Panc1 (cell line): ENCODE results near the gene DMGDH. TPM values are rescaled to one million over a fixed set of nuclear protein-coding genes. Genes with fewer than 3 reads are reported as not detected.
A peak's percentile ranks its signal among the peaks of the same experiment; 100 is the strongest.
"Not testable (repeated sequence)": the region's sequence is repeated elsewhere in the genome, so short reads cannot be mapped to it uniquely, and the experiment has no call there.

Source experiments
- ATAC-seq: fragments of 200-7000 bp; cut with Tn5 transposase; 2 replicates; pipeline ENCODE4 v1.9.1; 2020; ENCODE audit warnings: mild to moderate bottlenecking, moderate library complexity
- BruUV-seq: library from RNA; stranded (reverse); fragments of 400-500 nt; replicated peaks from 2 replicates; lab custom pipeline; 2021; lab: Mats Ljungman, UMichigan
- CTCF ChIA-PET: fragments of 300-600 bp; sonication (Branson Sonifier 250); formaldehyde crosslinking; loops from one replicate; lab custom pipeline; 2022; ENCODE audit warnings: antibody characterized with exemption; lab: Charles Lee
- POLR2A ChIA-PET: fragments of 300-600 bp; sonication (Branson Sonifier 250); formaldehyde crosslinking; loops from one replicate; lab custom pipeline; 2022; ENCODE audit warnings: antibody characterized with exemption; lab: Charles Lee
- DNase-seq: peaks from one replicate; pipeline ENCODE4 v3.0.0-alpha.2; 2010; ENCODE audit warnings: low read depth, low spot score
- H3K27ac ChIP-seq: 2 replicates; pipeline ENCODE4 v1.5.1; 2011; ENCODE audit warnings: mild to moderate bottlenecking, low read length, inconsistent platforms
- H3K27me3 ChIP-seq: fragments of 200-500 bp; sonication (Bioruptor generic); 2 replicates; pipeline ENCODE4 v1.6.0; 2014; ENCODE audit warnings: low read length, inconsistent platforms; ENCODE audit not compliant: control insufficient read depth, insufficient read depth
- H3K36me3 ChIP-seq: fragments of 200-500 bp; sonication (Bioruptor generic); 2 replicates; pipeline ENCODE4 v1.5.1; 2014; ENCODE audit warnings: inconsistent platforms, mild to moderate bottlenecking, low read length, moderate library complexity; ENCODE audit not compliant: control insufficient read depth, insufficient read depth
- H3K4me1 ChIP-seq: 2 replicates; pipeline ENCODE4 v1.5.1; 2011; ENCODE audit warnings: inconsistent platforms, mild to moderate bottlenecking, low read length, moderate library complexity; ENCODE audit not compliant: control insufficient read depth, insufficient read depth
- H3K4me3 ChIP-seq, 2 experiments: 2 replicates each; pipeline ENCODE4 v1.5.1; 2011 to 2012; ENCODE audit warnings: low read depth in 2 of 2, low read length in 2 of 2, mild to moderate bottlenecking in 2 of 2, inconsistent platforms in 1 of 2, moderate library complexity in 1 of 2
- H3K9me3 ChIP-seq: fragments of 200-500 bp; sonication (Bioruptor generic); 2 replicates; pipeline ENCODE4 v1.5.1; 2014; ENCODE audit warnings: low read depth, mild to moderate bottlenecking, inconsistent platforms, low read length, moderate library complexity; ENCODE audit not compliant: control insufficient read depth, insufficient read depth
- POLR2AphosphoS5 ChIP-seq: IDR thresholded peaks from 2 replicates; pipeline ENCODE4 v1.6.1; 2012; ENCODE audit warnings: mild to moderate bottlenecking, low read depth, low read length, moderate library complexity
- SIN3A ChIP-seq: IDR thresholded peaks from 2 replicates; pipeline ENCODE4 v1.6.1; 2012; ENCODE audit warnings: low read depth, mild to moderate bottlenecking, low read length, moderate library complexity, borderline replicate concordance; ENCODE audit not compliant: insufficient read depth
- TCF7L2 ChIP-seq: IDR thresholded peaks from 2 replicates; pipeline ENCODE4 v1.6.1; 2011; ENCODE audit warnings: mild to moderate bottlenecking, low read depth, low read length, inconsistent platforms
- in situ Hi-C: cut with HindIII; loops from 2 replicates; pipeline ENCODE4 v1.10.0; 2016; ENCODE audit warnings: low sequenced_read_pairs, low pct_unique_long_range_greater_than_20kb
- intact Hi-C: fragments of 100-400 bp; cut with micrococcal nuclease; formaldehyde crosslinking; loops from one replicate; pipeline ENCODE4 v1.10.0; 2022; ENCODE audit not compliant: unreplicated experiment
- total RNA-seq: library from RNA; stranded (reverse); gene quantifications from one replicate; pipeline ENCODE4 v1.2.1, GENCODE V29; 2021; ENCODE audit not compliant: unreplicated experiment
- TF ChIP-seq, protein P1 (sequence below): fragments of 450-650 bp; IDR thresholded peaks from 2 replicates; pipeline ENCODE4 v1.5.1; 2017; ENCODE audit warnings: mild to moderate bottlenecking
- TF ChIP-seq, protein P2 (sequence below), 2 experiments: IDR thresholded peaks; 2 replicates each; pipeline ENCODE4 v1.6.1; 2011 to 2012; ENCODE audit warnings: low read depth in 2 of 2, control low read depth in 1 of 2, low read length in 1 of 2, mild to moderate bottlenecking in 1 of 2, moderate library complexity in 1 of 2; ENCODE audit not compliant: insufficient read depth in 1 of 2

Gene DMGDH
- total RNA-seq, 1 experiment from 2014 or later: 0.54 TPM

DNA sequence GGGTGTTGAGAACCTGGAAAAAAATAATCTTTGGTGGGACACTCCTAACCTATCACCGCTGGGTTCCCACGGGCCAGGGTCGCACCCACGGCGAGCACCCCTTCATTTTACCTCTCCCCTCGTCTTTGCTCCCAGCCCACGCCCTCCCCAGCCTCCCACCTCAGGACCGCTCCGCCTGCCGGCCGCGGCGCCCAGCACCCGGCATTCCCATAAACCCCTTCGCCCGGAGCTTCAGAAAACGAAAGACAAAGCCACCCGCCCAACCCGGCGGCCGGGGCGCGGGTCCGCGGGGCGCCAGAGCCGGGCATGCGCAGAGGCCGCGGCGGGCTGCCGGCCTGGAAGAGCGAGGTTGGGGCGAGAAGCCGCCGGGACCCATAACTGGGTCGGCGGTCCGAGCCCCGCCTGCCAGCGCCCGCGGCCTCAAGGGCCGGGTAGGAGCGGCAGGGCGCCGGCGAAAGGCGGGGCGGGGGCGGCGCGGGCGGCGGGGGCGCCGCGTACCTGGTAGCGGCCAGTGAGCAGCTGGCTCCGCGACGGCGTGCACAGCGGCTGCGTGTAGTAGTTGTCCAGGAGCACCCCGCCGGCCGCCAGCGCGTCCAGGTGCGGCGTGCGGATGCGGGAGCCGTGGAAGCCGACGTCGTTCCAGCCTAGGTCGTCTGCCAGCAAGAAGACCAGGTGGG lies 84.9 kb downstream of the DMGDH start:
- POLR2A ChIA-PET: interaction anchor here (0.6 kb wide), 1 partner anchor 578 kb away, joined by 3 read pairs; no protein-coding TSS in a partner anchor
- TF ChIP-seq SIN3A (no peak), POLR2AphosphoS5 (peak; percentile 72; the same call in 1 of the 2 replicates)
- TF ChIP-seq, protein P1, sequence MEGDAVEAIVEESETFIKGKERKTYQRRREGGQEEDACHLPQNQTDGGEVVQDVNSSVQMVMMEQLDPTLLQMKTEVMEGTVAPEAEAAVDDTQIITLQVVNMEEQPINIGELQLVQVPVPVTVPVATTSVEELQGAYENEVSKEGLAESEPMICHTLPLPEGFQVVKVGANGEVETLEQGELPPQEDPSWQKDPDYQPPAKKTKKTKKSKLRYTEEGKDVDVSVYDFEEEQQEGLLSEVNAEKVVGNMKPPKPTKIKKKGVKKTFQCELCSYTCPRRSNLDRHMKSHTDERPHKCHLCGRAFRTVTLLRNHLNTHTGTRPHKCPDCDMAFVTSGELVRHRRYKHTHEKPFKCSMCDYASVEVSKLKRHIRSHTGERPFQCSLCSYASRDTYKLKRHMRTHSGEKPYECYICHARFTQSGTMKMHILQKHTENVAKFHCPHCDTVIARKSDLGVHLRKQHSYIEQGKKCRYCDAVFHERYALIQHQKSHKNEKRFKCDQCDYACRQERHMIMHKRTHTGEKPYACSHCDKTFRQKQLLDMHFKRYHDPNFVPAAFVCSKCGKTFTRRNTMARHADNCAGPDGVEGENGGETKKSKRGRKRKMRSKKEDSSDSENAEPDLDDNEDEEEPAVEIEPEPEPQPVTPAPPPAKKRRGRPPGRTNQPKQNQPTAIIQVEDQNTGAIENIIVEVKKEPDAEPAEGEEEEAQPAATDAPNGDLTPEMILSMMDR: peak; percentile 23; the same call in 1 of the 2 replicates
- Histone ChIP-seq H3K27ac (peak overlapping the region; percentile 90), H3K36me3 (no peaks in the 10 kb centered on the region), H3K9me3 (no peaks in the 10 kb centered on the region), H3K27me3 (no peaks in the 10 kb centered on the region), H3K4me3 (peak overlapping the region; percentile 64 to 68), H3K4me1 (peaks cover 25% of the 10 kb centered on the region)
- CTCF ChIA-PET: interaction anchor here (0.6 to 0.7 kb wide), 5 partner anchors 16 to 942 kb away, joined by 3 to 25 read pairs (median 4); no protein-coding TSS in a partner anchor
- no TSS peak for BruUV-seq
- intact Hi-C loops (no loop called here), in situ Hi-C loops (no loop called here)
- ATAC-seq (peak; percentile 87), DNase-seq (peak; percentile 50)

- no peak for DNase-seq
- Histone ChIP-seq H3K4me1 (peaks cover 25% of the 10 kb centered on the region), H3K36me3 (no peaks in the 10 kb centered on the region), H3K27ac (peak overlapping the region; percentile 90), H3K4me3 (peak overlapping the region; percentile 64 to 68), H3K9me3 (no peaks in the 10 kb centered on the region), H3K27me3 (no peaks in the 10 kb centered on the region)
- POLR2A ChIA-PET: interaction anchor here (0.6 kb wide), 1 partner anchor 578 kb away, joined by 3 read pairs; no protein-coding TSS in a partner anchor
- TF ChIP-seq POLR2AphosphoS5 (no peak), TCF7L2 (no peak), SIN3A (no peak)
- TF ChIP-seq, protein P2, sequence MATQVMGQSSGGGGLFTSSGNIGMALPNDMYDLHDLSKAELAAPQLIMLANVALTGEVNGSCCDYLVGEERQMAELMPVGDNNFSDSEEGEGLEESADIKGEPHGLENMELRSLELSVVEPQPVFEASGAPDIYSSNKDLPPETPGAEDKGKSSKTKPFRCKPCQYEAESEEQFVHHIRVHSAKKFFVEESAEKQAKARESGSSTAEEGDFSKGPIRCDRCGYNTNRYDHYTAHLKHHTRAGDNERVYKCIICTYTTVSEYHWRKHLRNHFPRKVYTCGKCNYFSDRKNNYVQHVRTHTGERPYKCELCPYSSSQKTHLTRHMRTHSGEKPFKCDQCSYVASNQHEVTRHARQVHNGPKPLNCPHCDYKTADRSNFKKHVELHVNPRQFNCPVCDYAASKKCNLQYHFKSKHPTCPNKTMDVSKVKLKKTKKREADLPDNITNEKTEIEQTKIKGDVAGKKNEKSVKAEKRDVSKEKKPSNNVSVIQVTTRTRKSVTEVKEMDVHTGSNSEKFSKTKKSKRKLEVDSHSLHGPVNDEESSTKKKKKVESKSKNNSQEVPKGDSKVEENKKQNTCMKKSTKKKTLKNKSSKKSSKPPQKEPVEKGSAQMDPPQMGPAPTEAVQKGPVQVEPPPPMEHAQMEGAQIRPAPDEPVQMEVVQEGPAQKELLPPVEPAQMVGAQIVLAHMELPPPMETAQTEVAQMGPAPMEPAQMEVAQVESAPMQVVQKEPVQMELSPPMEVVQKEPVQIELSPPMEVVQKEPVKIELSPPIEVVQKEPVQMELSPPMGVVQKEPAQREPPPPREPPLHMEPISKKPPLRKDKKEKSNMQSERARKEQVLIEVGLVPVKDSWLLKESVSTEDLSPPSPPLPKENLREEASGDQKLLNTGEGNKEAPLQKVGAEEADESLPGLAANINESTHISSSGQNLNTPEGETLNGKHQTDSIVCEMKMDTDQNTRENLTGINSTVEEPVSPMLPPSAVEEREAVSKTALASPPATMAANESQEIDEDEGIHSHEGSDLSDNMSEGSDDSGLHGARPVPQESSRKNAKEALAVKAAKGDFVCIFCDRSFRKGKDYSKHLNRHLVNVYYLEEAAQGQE (IDR thresholded peaks at IDR 0.05; ENCODE audit: insufficient read depth in 1 of 2, low read depth in 2 of 2, low read length in 1 of 2): no peak
- TF ChIP-seq, protein P1: no peak
- CTCF ChIA-PET: no interaction called here
- intact Hi-C loops: no loop called here
- BruUV-seq: TSS peak; percentile 88
- in situ Hi-C loops: no loop called here
- peak; percentile 1 for ATAC-seq
Measured at GRCh38 chr5:78983601-78984438, 85.7 kb downstream of the DMGDH start.

DNA sequence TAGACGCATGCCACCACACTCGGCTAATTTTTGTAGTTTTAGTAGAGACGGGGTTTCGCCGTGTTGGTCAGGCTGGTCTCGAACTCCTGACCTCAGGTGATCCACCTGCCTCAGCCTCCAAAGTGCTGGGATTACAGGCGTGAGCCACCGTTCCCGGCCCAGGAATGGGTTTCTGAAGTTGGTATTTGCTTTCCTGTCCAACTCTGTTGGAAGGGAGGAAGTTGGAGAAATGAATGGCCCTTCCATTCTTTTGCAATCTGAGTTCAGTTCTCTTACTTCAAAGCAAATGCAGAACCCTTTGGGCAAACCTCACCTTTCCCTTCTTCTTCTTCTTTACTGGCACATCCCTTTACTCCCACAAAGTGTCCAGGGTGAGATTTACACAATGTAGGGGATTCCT lies 86.3 kb downstream of the DMGDH start:
- ATAC-seq, POLR2A ChIA-PET, H3K36me3 ChIP-seq, in situ Hi-C loops, BruUV-seq, intact Hi-C loops, H3K27me3 ChIP-seq, DNase-seq, H3K9me3 ChIP-seq, H3K4me3 ChIP-seq, CTCF ChIA-PET: not testable (repeated sequence)
- Histone ChIP-seq H3K27ac (peak overlapping the region; percentile 90), H3K4me1 (peaks cover 25% of the 10 kb centered on the region)
